ENCODE data around the gene AVEN.
"Not testable (repeated sequence)": the region's sequence is repeated elsewhere in the genome, so short reads cannot be mapped to it uniquely, and the experiment has no call there.

DNA sequence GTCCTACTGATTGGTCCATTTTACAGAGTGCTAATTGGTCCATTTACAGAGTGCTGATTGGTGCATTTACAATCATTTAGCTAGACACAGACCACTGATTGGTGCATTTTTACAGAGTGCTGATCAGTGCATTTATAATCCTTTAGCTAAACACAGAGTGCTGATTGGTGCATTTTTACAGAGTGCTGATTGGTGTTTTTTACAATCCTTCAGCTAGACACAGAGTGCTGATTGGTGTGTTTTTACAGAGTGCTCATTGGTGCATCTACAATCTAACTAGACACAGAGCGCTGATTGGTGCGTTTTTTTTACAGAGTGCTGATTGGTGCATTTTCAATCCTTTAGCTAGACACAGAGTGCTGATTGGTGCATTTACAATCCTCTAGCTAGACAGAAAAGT lies 20.3 kb downstream of the AVEN start:
- TF ChIP-seq, protein P1, sequence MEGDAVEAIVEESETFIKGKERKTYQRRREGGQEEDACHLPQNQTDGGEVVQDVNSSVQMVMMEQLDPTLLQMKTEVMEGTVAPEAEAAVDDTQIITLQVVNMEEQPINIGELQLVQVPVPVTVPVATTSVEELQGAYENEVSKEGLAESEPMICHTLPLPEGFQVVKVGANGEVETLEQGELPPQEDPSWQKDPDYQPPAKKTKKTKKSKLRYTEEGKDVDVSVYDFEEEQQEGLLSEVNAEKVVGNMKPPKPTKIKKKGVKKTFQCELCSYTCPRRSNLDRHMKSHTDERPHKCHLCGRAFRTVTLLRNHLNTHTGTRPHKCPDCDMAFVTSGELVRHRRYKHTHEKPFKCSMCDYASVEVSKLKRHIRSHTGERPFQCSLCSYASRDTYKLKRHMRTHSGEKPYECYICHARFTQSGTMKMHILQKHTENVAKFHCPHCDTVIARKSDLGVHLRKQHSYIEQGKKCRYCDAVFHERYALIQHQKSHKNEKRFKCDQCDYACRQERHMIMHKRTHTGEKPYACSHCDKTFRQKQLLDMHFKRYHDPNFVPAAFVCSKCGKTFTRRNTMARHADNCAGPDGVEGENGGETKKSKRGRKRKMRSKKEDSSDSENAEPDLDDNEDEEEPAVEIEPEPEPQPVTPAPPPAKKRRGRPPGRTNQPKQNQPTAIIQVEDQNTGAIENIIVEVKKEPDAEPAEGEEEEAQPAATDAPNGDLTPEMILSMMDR (IDR thresholded peaks at IDR 0.05), result not testable (repeated sequence)
- not testable (repeated sequence) for TF ChIP-seq POLR2A (IDR thresholded peaks at IDR 0.05)

All from thyroid gland (tissue), 4 donors.